Measurements from ENCODE around the gene CGAS.

DNA sequence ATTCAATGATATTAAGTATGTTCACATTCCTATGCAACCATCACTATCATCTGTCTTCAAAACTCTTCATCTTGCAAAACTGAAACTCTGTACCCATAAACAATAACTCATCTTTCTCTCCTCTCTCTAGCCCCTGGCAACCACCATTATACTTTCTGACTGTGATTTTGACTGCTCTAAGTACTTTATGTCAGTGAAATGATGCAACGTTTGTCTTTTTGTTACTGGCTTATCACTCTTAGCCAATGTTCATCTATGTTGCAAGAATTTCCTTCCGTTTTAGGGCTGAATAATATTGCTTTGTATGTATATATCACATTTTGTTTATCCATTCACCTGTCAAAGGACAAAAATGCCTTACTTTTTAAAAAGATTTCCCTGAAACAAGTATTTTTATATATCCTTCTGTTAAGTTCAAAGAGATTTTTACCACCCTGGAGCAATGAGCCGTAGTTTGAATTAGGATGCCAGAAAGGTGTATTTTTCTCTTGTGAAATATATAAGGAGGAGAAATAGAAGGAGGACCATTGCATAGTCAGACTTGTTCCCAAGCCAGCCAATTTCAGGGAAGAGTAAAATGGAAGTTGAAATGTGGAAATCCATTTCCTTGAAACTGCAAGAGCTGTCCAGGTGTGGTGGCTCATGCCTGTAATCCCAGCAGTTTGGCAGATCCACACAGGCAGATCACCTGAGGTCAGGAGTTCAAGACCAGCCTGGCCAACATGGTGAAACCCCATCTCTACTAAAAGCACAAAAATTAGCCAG lies 4.0 kb upstream of the CGAS start:
- TF ChIP-seq, protein P1, sequence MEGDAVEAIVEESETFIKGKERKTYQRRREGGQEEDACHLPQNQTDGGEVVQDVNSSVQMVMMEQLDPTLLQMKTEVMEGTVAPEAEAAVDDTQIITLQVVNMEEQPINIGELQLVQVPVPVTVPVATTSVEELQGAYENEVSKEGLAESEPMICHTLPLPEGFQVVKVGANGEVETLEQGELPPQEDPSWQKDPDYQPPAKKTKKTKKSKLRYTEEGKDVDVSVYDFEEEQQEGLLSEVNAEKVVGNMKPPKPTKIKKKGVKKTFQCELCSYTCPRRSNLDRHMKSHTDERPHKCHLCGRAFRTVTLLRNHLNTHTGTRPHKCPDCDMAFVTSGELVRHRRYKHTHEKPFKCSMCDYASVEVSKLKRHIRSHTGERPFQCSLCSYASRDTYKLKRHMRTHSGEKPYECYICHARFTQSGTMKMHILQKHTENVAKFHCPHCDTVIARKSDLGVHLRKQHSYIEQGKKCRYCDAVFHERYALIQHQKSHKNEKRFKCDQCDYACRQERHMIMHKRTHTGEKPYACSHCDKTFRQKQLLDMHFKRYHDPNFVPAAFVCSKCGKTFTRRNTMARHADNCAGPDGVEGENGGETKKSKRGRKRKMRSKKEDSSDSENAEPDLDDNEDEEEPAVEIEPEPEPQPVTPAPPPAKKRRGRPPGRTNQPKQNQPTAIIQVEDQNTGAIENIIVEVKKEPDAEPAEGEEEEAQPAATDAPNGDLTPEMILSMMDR (CRISPR knock-in tag; IDR thresholded peaks at IDR 0.05): no peak
- TF ChIP-seq ARID2 (CRISPR knock-in tag; IDR thresholded peaks at IDR 0.05; ENCODE audit: borderline replicate concordance) (no peak), ZSCAN22 (CRISPR knock-in tag; IDR thresholded peaks at IDR 0.05) (no peak), YY1 (IDR thresholded peaks at IDR 0.05; ENCODE audit: insufficient read depth, insufficient replicate concordance, low read depth, low read length) (no peak), ELF1 (CRISPR knock-in tag; IDR thresholded peaks at IDR 0.05) (no peak), STAG1 (CRISPR knock-in tag; IDR thresholded peaks at IDR 0.05) (no peak), EZH2 (conservative IDR thresholded peaks at IDR 0.05; ENCODE audit: low read depth, low read length) (no peak)
